Measurements from ENCODE around the gene MTERF1. TPM values are rescaled to one million over a fixed set of nuclear protein-coding genes. Genes with fewer than 3 reads are reported as not detected.

MTERF1 gene
- total and polyA plus RNA-seq, 9 of the 15 experiments (the other 6 are each of a cell fraction or from before 2014, with no cell fraction given), result 15.7 to 49.2 (median 29.1) TPM

GRCh38 chr7:91927912-91928311 lies 47.4 kb upstream of the MTERF1 start:
- peak in 1 of 3 experiments; percentile 10; a peak in 1 of 6 replicates for TF ChIP-seq CTCF (IDR thresholded peaks at IDR 0.05 in 2 of 3, conservative IDR thresholded peaks at IDR 0.05 in 1 of 3; ENCODE audit: insufficient read depth in 2 of 3, low read depth in 1 of 3, low read length in 3 of 3)
- TF ChIP-seq SIN3B (IDR thresholded peaks at IDR 0.05; ENCODE audit: low read depth), result no peak
- intact Hi-C loops (cut with micrococcal nuclease) (no loop called here), in situ Hi-C loops (cut with MboI) (no loop called here)
- no peaks in the 10 kb centered on the region for H3K4me1 ChIP-seq (replicated peaks in 1 of 2; ENCODE audit: control insufficient read depth in 2 of 2, insufficient read depth in 2 of 2, low read length in 2 of 2)
- BruUV-seq (replicated peaks), result no TSS peak
- peak; percentile 66 for ATAC-seq
- H3K9ac ChIP-seq (ENCODE audit: insufficient read depth in 1 of 2, low read depth in 2 of 2, low read length in 2 of 2), result no peak overlapping the region
- H3K9me3 ChIP-seq (replicated peaks; ENCODE audit: control insufficient read depth, insufficient read depth, low read depth, low read length), result no peaks in the 10 kb centered on the region
- H3K27me3 ChIP-seq (ENCODE audit: control insufficient read depth in 2 of 2, insufficient read depth in 2 of 2, low read length in 2 of 2), result no peaks in the 10 kb centered on the region
- H3K4me3 ChIP-seq, result no peak overlapping the region
- H3K79me2 ChIP-seq (ENCODE audit: control insufficient read depth, insufficient read depth, low read length), result no peaks in the 10 kb centered on the region
- H3K27ac ChIP-seq (ENCODE audit: extremely low read depth, low read depth, low read length), result no peak overlapping the region
- H3K36me3 ChIP-seq (ENCODE audit: control insufficient read depth, insufficient read depth, low read length), result no peaks in the 10 kb centered on the region
- FAIRE-seq, result no peak
- POLR2A ChIA-PET, result interaction anchor here (1.4 kb wide), 1 partner anchor 12 kb away, joined by 6 read pairs; no protein-coding TSS in a partner anchor
- WGBS (ENCODE audit: insufficient coverage, low coverage, missing lambda C conversion rate), result 11% methylated on average over 6 of the region's 6 CpGs
- no peaks in the 10 kb centered on the region for H4K20me1 ChIP-seq (replicated peaks; ENCODE audit: control insufficient read depth, insufficient read depth, low read length)
- 0 out of 2 replicates have a peak overlapping the region, but pooled peaks have one; percentile 30 for H2AFZ ChIP-seq (ENCODE audit: low read depth, low read length)
- no peak for DNase-seq (ENCODE audit: extremely low read depth in 1 of 4, low spot score in 3 of 4)
- no peaks in the 10 kb centered on the region for H3K9me1 ChIP-seq (ENCODE audit: control insufficient read depth, insufficient read depth, low read length)
- no peak overlapping the region for H3K4me2 ChIP-seq (ENCODE audit: insufficient read depth, low read length)
- CTCF ChIA-PET (ENCODE audit: low intra/inter-chr PET ratio), result no interaction called here

GRCh38 chr7:91922857-91923256 lies 42.4 kb upstream of the MTERF1 start:
- Histone ChIP-seq H3K9ac (ENCODE audit: insufficient read depth in 1 of 2, low read depth in 2 of 2, low read length in 2 of 2) (no peak overlapping the region), H3K36me3 (ENCODE audit: control insufficient read depth, insufficient read depth, low read length) (no peaks in the 10 kb centered on the region), H3K27ac (ENCODE audit: extremely low read depth, low read depth, low read length) (no peak overlapping the region), H3K4me2 (ENCODE audit: insufficient read depth, low read length) (no peak overlapping the region), H3K79me2 (ENCODE audit: control insufficient read depth, insufficient read depth, low read length) (no peaks in the 10 kb centered on the region), H2AFZ (ENCODE audit: low read depth, low read length) (0 out of 2 replicates have a peak overlapping the region, but pooled peaks have one; percentile 16), H3K27me3 (ENCODE audit: control insufficient read depth in 2 of 2, insufficient read depth in 2 of 2, low read length in 2 of 2) (no peaks in the 10 kb centered on the region), H3K9me1 (ENCODE audit: control insufficient read depth, insufficient read depth, low read length) (no peaks in the 10 kb centered on the region), H3K4me1 (replicated peaks in 1 of 2; ENCODE audit: control insufficient read depth in 2 of 2, insufficient read depth in 2 of 2, low read length in 2 of 2) (no peaks in the 10 kb centered on the region), H3K4me3 (no peak overlapping the region), H3K9me3 (replicated peaks; ENCODE audit: control insufficient read depth, insufficient read depth, low read depth, low read length) (no peaks in the 10 kb centered on the region), H4K20me1 (replicated peaks; ENCODE audit: control insufficient read depth, insufficient read depth, low read length) (no peaks in the 10 kb centered on the region)
- WGBS (ENCODE audit: insufficient coverage, low coverage, missing lambda C conversion rate), result 52% methylated on average over 4 of the region's 4 CpGs
- ATAC-seq (no peak), DNase-seq (ENCODE audit: extremely low read depth in 1 of 4, low spot score in 3 of 4) (no peak), FAIRE-seq (no peak)
- CTCF ChIA-PET (ENCODE audit: low intra/inter-chr PET ratio), result no interaction called here
- intact Hi-C loops (cut with micrococcal nuclease), result no loop called here
- POLR2A ChIA-PET, result interaction anchor here (1.2 to 2.9 kb wide), 2 partner anchors 8 to 17 kb away, joined by 4 to 11 read pairs; partner anchors contain the start of gene AKAP9
- TF ChIP-seq CBX3 (IDR thresholded peaks at IDR 0.05; ENCODE audit: borderline replicate concordance in 1 of 2, low read length in 2 of 2) (no peak), RAD51 (IDR thresholded peaks at IDR 0.05; ENCODE audit: borderline replicate concordance, low read depth) (no peak), ZNF124 (CRISPR knock-in tag; IDR thresholded peaks at IDR 0.05) (no peak)
- BruUV-seq (replicated peaks), result no TSS peak
- in situ Hi-C loops (cut with MboI), result no loop called here

All from K562 (cell line).